Measurements from ENCODE around the gene PLA2G10.

- TF ChIP-seq TAF1 (IDR thresholded peaks at IDR 0.05; ENCODE audit: low read depth) = no peak
- TF ChIP-seq YY1 (IDR thresholded peaks at IDR 0.05; ENCODE audit: low read depth) = no peak
- no peak for TF ChIP-seq REST (IDR thresholded peaks at IDR 0.05; ENCODE audit: low read depth)
- TF ChIP-seq TCF12 (IDR thresholded peaks at IDR 0.05; ENCODE audit: low read depth) = no peak
- TF ChIP-seq RAD21 (IDR thresholded peaks at IDR 0.05; ENCODE audit: low read depth) = no peak
- no peak for TF ChIP-seq EGR1 (IDR thresholded peaks at IDR 0.05)
- no peak for TF ChIP-seq TEAD4 (IDR thresholded peaks at IDR 0.05)
- TF ChIP-seq MAX (IDR thresholded peaks at IDR 0.05) = no peak
- no peak for TF ChIP-seq EP300 (IDR thresholded peaks at IDR 0.05; ENCODE audit: borderline replicate concordance)
- TF ChIP-seq USF1 (IDR thresholded peaks at IDR 0.05) = no peak
Observed at GRCh38 chr16:14628806-14629611, 65.1 kb downstream of the PLA2G10 start.
